HG02884 (cell line): ENCODE results near the gene LARGE1.
"Not testable (repeated sequence)": the region's sequence is repeated elsewhere in the genome, so short reads cannot be mapped to it uniquely, and the experiment has no call there.

Experiments used
- ATAC-seq: cut with Tn5 transposase; IDR thresholded peaks from one replicate; pipeline ENCODE4 v1.9.1; 2021; ENCODE audit warnings: mild to moderate bottlenecking, moderate library complexity; ENCODE audit not compliant: unreplicated experiment

Gene LARGE1

GRCh38 chr22:33504941-33505625 lies 415.2 kb downstream of the LARGE1 start:
- ATAC-seq = no peak

GRCh38 chr22:33496112-33496511 lies 424.2 kb downstream of the LARGE1 start:
- ATAC-seq = no peak

- no peak for ATAC-seq
These were observed 426.6 kb downstream of the LARGE1 start for GRCh38 chr22:33493476-33494205.

- ATAC-seq = no peak
These were observed 428.0 kb downstream of the LARGE1 start for GRCh38 chr22:33492210-33492651.

- ATAC-seq = no peak
These were observed 433.1 kb downstream of the LARGE1 start for GRCh38 chr22:33487041-33487716.

GRCh38 chr22:33481550-33481949 lies 438.7 kb downstream of the LARGE1 start:
- no peak for ATAC-seq

GRCh38 chr22:33477120-33478111 lies 442.9 kb downstream of the LARGE1 start:
- ATAC-seq = no peak

GRCh38 chr22:33476716-33477115 lies 443.6 kb downstream of the LARGE1 start:
- no peak for ATAC-seq

GRCh38 chr22:33476206-33476605 lies 444.1 kb downstream of the LARGE1 start:
- no peak for ATAC-seq

GRCh38 chr22:33474587-33474986 lies 445.7 kb downstream of the LARGE1 start:
- ATAC-seq = no peak

GRCh38 chr22:33472462-33473344 lies 447.6 kb downstream of the LARGE1 start:
- no peak for ATAC-seq

- ATAC-seq = no peak
These were observed 449.8 kb downstream of the LARGE1 start for GRCh38 chr22:33470456-33470855.

- ATAC-seq = no peak
These were observed 452.6 kb downstream of the LARGE1 start for GRCh38 chr22:33467620-33468095.

GRCh38 chr22:33467080-33467479 lies 453.2 kb downstream of the LARGE1 start:
- ATAC-seq = no peak

- no peak for ATAC-seq
These were observed 454.7 kb downstream of the LARGE1 start for GRCh38 chr22:33465554-33465953.

GRCh38 chr22:33464698-33465097 lies 455.6 kb downstream of the LARGE1 start:
- no peak for ATAC-seq

GRCh38 chr22:33461698-33462434 lies 458.4 kb downstream of the LARGE1 start:
- no peak for ATAC-seq

- ATAC-seq = not testable (repeated sequence)
These were observed 459.0 kb downstream of the LARGE1 start for GRCh38 chr22:33461245-33461644.

- ATAC-seq = no peak
These were observed 461.1 kb downstream of the LARGE1 start for GRCh38 chr22:33459137-33459536.
